K562 (cell line): ENCODE measurements around the gene TSSK6. TPM values are rescaled to one million over a fixed set of nuclear protein-coding genes. Genes with fewer than 3 reads are reported as not detected.

ENCODE experiments used
- ATAC-seq: fragments of 200-7000 bp; cut with Tn5 transposase; 3 replicates; pipeline ENCODE4 v1.9.1; 2020; ENCODE audit warnings: moderate library complexity
- BruUV-seq: library from RNA; stranded (reverse); fragments of 400-500 nt; replicated peaks from 2 replicates; lab custom pipeline; 2021; lab: Mats Ljungman, UMichigan
- CTCF ChIA-PET: fragments of 300-600 bp; formaldehyde crosslinking; extraction: SDS; loops from one replicate; lab custom pipeline; 2021; ENCODE audit warnings: low intra/inter-chr PET ratio; lab: Yijun Ruan, JAX
- POLR2A ChIA-PET: fragments of 300-600, 350-650 bp; sonication (Branson Sonifier 250); formaldehyde crosslinking; extraction: SDS; loops from one replicate; lab custom pipeline; 2021; ENCODE audit warnings: antibody characterized with exemption, inconsistent platforms; lab: Yijun Ruan, JAX
- DNase-seq, 4 experiments: peaks; one replicate each; pipeline versions ENCODE4 v3.0.0 to v3.0.0-alpha.2; 2011 to 2018; ENCODE audit warnings: low spot score in 3 of 4, mixed read lengths in 3 of 4; ENCODE audit errors: extremely low read depth in 1 of 4
- FAIRE-seq: peaks from 2 replicates; lab custom pipeline; 2011; peaks lifted over from hg19 to GRCh38; lab: Jason Lieb, UNC
- H2AFZ ChIP-seq: 2 replicates; pipeline ENCODE4 v1.6.0; 2011; ENCODE audit warnings: low read depth, low read length, control low read depth, inconsistent platforms
- H3K27ac ChIP-seq: fragments of 200-600 bp; 3 replicates; pipeline ENCODE4 v1.8.0; 2011; ENCODE audit warnings: low read depth, mild to moderate bottlenecking, control low read depth, inconsistent platforms, low read length, moderate library complexity, mixed read lengths; ENCODE audit errors: extremely low read depth
- H3K27me3 ChIP-seq, 2 experiments: fragments of 300-600 bp in 1 of 2; 2 replicates in 1 of 2; 3 replicates in 1 of 2; pipeline versions ENCODE4 v1.6.0 to v1.8.0; 2011; ENCODE audit warnings: inconsistent platforms in 2 of 2, low read length in 2 of 2, mild to moderate bottlenecking in 1 of 2, mixed read lengths in 1 of 2, moderate library complexity in 1 of 2; ENCODE audit not compliant: control insufficient read depth in 2 of 2, insufficient read depth in 2 of 2
- H3K36me3 ChIP-seq: fragments of 300-600 bp; 3 replicates; pipeline ENCODE4 v1.8.0; 2011; ENCODE audit warnings: mild to moderate bottlenecking, low read length, inconsistent platforms; ENCODE audit not compliant: control insufficient read depth, insufficient read depth
- H3K4me1 ChIP-seq, 2 experiments: fragments of 200-600 bp in 1 of 2; replicated peaks in 1 of 2; 2 replicates in 1 of 2; 3 replicates in 1 of 2; pipeline versions ENCODE4 v1.5.1 to v1.8.0; 2011; ENCODE audit warnings: inconsistent platforms in 2 of 2, low read length in 2 of 2, mild to moderate bottlenecking in 1 of 2, mixed read lengths in 1 of 2, moderate library complexity in 1 of 2; ENCODE audit not compliant: control insufficient read depth in 2 of 2, insufficient read depth in 2 of 2
- H3K4me2 ChIP-seq: 2 replicates; pipeline ENCODE4 v1.6.1; 2011; ENCODE audit warnings: low read length, control low read depth, inconsistent platforms, mixed read lengths; ENCODE audit not compliant: insufficient read depth
- H3K4me3 ChIP-seq: fragments of 200-600 bp; sonication (generic), shearing (Covaris generic); 2 replicates; pipeline ENCODE4 v1.5.1; 2016; ENCODE audit warnings: control low read depth, inconsistent platforms
- H3K79me2 ChIP-seq: fragments of 200-600 bp; 3 replicates; pipeline ENCODE4 v1.8.0; 2011; ENCODE audit warnings: low read length, inconsistent platforms; ENCODE audit not compliant: control insufficient read depth, insufficient read depth
- H3K9ac ChIP-seq, 2 experiments: 2 replicates each; pipeline versions ENCODE4 v1.6.0 to v1.6.1; 2011; ENCODE audit warnings: low read depth in 2 of 2, low read length in 2 of 2, control low read depth in 1 of 2, inconsistent platforms in 1 of 2, mild to moderate bottlenecking in 1 of 2, mixed read lengths in 1 of 2; ENCODE audit not compliant: insufficient read depth in 1 of 2
- H3K9me1 ChIP-seq: one replicate; pipeline ENCODE4 v1.6.0; 2011; ENCODE audit warnings: inconsistent platforms, mild to moderate bottlenecking, low read length, moderate library complexity; ENCODE audit not compliant: control insufficient read depth, insufficient read depth
- H3K9me3 ChIP-seq: replicated peaks from 2 replicates; pipeline ENCODE4 v1.5.1; 2011; ENCODE audit warnings: low read depth, low read length, inconsistent platforms; ENCODE audit not compliant: control insufficient read depth, insufficient read depth
- H4K20me1 ChIP-seq: replicated peaks from 2 replicates; pipeline ENCODE4 v1.6.1; 2011; ENCODE audit warnings: low read length, inconsistent platforms, mixed read lengths; ENCODE audit not compliant: control insufficient read depth, insufficient read depth
- CHD4 ChIP-seq: fragments of 200-600 bp; sonication (generic); IDR thresholded peaks from 3 replicates; pipeline ENCODE4 v1.6.1; 2012; ENCODE audit warnings: low read depth, mild to moderate bottlenecking, mixed read lengths, low read length, inconsistent platforms; ENCODE audit not compliant: insufficient read depth, insufficient replicate concordance, poor library complexity, severe bottlenecking
- NONO ChIP-seq, 2 experiments: fragments of 200-400 bp in 1 of 2; fragments of 450-650 bp in 1 of 2; formaldehyde crosslinking in 1 of 2; IDR thresholded peaks; 2 replicates each; pipeline ENCODE4 v1.6.1; 2017; ENCODE audit warnings: low read depth in 2 of 2, mild to moderate bottlenecking in 2 of 2, moderate library complexity in 2 of 2, low read length in 1 of 2
- RFX5 ChIP-seq: IDR thresholded peaks from 2 replicates; pipeline ENCODE4 v1.6.1; 2011; ENCODE audit warnings: low read depth, mild to moderate bottlenecking, improper control_type of control experiment, low read length
- TEAD1 ChIP-seq, 2 experiments: fragments of 450-650 bp in 1 of 2; sonication (generic) in 1 of 2; formaldehyde crosslinking; IDR thresholded peaks; 2 replicates each; pipeline versions ENCODE4 v1.4.0 to v1.8.0; 2020 to 2022; ENCODE audit warnings: mild to moderate bottlenecking in 2 of 2, missing genetic modification reagents in 1 of 2
- WGBS: fragments of 100-300 bp; shearing (Covaris generic); methylation state at CpG from one replicate; pipeline ENCODE4 v1.1.6; 2016; ENCODE audit warnings: low coverage, mixed read lengths; ENCODE audit not compliant: insufficient coverage; ENCODE audit errors: missing lambda C conversion rate; 5-methylcytosine and 5-hydroxymethylcytosine counted together
- in situ Hi-C: fragments of 300-500 bp; cut with MboI; formaldehyde crosslinking; loops from 4 replicates; pipeline ENCODE4 v1.15.0; 2018; ENCODE audit warnings: inconsistent platforms, mixed read lengths
- intact Hi-C: fragments of 100-400 bp; cut with micrococcal nuclease; formaldehyde crosslinking; loops from 2 replicates; pipeline ENCODE4 v1.14.2; 2022
- polyA plus RNA-seq, 8 experiments: library from polyadenylated mRNA; depleted of rRNA in 4 of 8; stranded (reverse) in 5 of 8; unstranded in 3 of 8; fragments of >200 nt; fragmentation: Nextera tagmentation in 2 of 8; fragmentation: Illumina TruSeq in 1 of 8; extraction: Ambion mirVana in 2 of 8; extraction: Trizol in 1 of 8; gene quantifications; 2 replicates each; pipeline versions ENCODE4 v1.2.1 to v1.2.3, GENCODE V29; 2011 to 2014; ENCODE audit warnings: inconsistent platforms in 1 of 8, missing spikeins in 1 of 8
- total RNA-seq, 7 experiments: library from RNA; depleted of rRNA in 6 of 7; stranded (reverse); fragments of >200 nt in 6 of 7; fragmentation: Illumina TruSeq in 2 of 7; extraction: Trizol in 2 of 7; gene quantifications; 2 replicates each; pipeline versions ENCODE4 v1.2.1 to v1.2.3, GENCODE V29; 2011 to 2021; ENCODE audit warnings: low replicate concordance in 1 of 7
- TF ChIP-seq, protein P1 (sequence below): sonication (generic); formaldehyde crosslinking; IDR thresholded peaks from 2 replicates; pipeline ENCODE4 v1.8.1; 2023; ENCODE audit warnings: missing genetic modification reagents, mild to moderate bottlenecking, borderline replicate concordance
- TF ChIP-seq, protein P2 (sequence below): sonication (generic); formaldehyde crosslinking; IDR thresholded peaks from 2 replicates; pipeline ENCODE4 v1.8.0; 2022; ENCODE audit warnings: mild to moderate bottlenecking, missing genetic modification reagents, borderline replicate concordance

Gene TSSK6
- total and polyA plus RNA-seq, 9 of the 15 experiments (the other 6 are each of a cell fraction or from before 2014, with no cell fraction given) = 0.21 to 2.6 (median 1.5) TPM; not detected in 3

DNA sequence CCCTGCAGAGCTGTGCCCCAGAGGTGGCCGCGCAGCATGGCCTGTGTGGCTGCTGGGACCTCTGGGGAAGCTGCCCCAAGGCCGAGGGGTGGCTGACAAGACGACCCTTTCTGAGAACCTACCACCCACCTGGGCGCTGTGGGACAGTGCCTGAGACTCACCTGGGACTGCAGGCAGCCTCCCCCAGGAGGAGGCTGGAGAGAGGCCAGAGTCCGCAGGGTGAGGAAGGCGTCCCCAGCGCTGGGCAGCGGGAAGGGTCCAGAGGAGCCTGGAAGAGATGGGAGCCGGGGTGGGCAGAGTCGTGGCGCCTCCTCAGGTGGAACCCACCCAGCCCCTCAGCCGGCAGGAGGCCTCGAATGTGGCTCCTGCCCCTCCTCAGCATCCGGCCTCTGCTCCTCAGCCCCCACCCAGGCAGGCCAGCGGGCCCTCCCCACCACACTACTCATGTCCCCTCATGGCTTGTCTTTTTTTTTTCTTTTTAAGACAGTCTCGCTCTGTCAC, 48.0 kb upstream of the TSSK6 start:
- no peak for FAIRE-seq
- 63% methylated on average over 13 of the region's 17 CpGs for WGBS
- Histone ChIP-seq H3K9ac (peak overlapping the region in 1 of 2 experiments; percentile 26; a peak in 1 of 4 replicates), H3K4me1 (peaks cover 0 to 16% of the 10 kb centered on the region in 2 experiments; a peak in 2 of 5 replicates), H3K4me3 (no peak overlapping the region), H2AFZ (no peak overlapping the region), H3K36me3 (no peaks in the 10 kb centered on the region), H3K9me1 (no peaks in the 10 kb centered on the region), H3K79me2 (no peaks in the 10 kb centered on the region), H3K27ac (no peak overlapping the region), H3K9me3 (no peaks in the 10 kb centered on the region), H3K27me3 (peaks cover 0 to 15% of the 10 kb centered on the region in 2 experiments; a peak in 3 of 5 replicates), H3K4me2 (no peak overlapping the region), H4K20me1 (peaks cover 7% of the 10 kb centered on the region; the same call in 1 of the 2 replicates)
- ChIA-PET CTCF (interaction anchor here (0.7 kb wide), 1 partner anchor 80 kb away, joined by 4 read pairs; the partner anchor contains the start of gene GMIP), POLR2A (no interaction called here)
- no peak for DNase-seq
- TF ChIP-seq, protein P1, sequence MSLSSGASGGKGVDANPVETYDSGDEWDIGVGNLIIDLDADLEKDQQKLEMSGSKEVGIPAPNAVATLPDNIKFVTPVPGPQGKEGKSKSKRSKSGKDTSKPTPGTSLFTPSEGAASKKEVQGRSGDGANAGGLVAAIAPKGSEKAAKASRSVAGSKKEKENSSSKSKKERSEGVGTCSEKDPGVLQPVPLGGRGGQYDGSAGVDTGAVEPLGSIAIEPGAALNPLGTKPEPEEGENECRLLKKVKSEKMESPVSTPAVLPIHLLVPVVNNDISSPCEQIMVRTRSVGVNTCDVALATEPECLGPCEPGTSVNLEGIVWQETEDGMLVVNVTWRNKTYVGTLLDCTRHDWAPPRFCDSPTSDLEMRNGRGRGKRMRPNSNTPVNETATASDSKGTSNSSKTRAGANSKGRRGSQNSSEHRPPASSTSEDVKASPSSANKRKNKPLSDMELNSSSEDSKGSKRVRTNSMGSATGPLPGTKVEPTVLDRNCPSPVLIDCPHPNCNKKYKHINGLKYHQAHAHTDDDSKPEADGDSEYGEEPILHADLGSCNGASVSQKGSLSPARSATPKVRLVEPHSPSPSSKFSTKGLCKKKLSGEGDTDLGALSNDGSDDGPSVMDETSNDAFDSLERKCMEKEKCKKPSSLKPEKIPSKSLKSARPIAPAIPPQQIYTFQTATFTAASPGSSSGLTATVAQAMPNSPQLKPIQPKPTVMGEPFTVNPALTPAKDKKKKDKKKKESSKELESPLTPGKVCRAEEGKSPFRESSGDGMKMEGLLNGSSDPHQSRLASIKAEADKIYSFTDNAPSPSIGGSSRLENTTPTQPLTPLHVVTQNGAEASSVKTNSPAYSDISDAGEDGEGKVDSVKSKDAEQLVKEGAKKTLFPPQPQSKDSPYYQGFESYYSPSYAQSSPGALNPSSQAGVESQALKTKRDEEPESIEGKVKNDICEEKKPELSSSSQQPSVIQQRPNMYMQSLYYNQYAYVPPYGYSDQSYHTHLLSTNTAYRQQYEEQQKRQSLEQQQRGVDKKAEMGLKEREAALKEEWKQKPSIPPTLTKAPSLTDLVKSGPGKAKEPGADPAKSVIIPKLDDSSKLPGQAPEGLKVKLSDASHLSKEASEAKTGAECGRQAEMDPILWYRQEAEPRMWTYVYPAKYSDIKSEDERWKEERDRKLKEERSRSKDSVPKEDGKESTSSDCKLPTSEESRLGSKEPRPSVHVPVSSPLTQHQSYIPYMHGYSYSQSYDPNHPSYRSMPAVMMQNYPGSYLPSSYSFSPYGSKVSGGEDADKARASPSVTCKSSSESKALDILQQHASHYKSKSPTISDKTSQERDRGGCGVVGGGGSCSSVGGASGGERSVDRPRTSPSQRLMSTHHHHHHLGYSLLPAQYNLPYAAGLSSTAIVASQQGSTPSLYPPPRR (CRISPR knock-in tag) = no peak
- no peak for TF ChIP-seq NONO (IDR thresholded peaks at IDR 0.05; ENCODE audit: low read depth in 2 of 2, low read length in 1 of 2)
- no peak for TF ChIP-seq TEAD1 (CRISPR knock-in tag; IDR thresholded peaks at IDR 0.05)
- TF ChIP-seq CHD4 = no peak
- TF ChIP-seq, protein P2, sequence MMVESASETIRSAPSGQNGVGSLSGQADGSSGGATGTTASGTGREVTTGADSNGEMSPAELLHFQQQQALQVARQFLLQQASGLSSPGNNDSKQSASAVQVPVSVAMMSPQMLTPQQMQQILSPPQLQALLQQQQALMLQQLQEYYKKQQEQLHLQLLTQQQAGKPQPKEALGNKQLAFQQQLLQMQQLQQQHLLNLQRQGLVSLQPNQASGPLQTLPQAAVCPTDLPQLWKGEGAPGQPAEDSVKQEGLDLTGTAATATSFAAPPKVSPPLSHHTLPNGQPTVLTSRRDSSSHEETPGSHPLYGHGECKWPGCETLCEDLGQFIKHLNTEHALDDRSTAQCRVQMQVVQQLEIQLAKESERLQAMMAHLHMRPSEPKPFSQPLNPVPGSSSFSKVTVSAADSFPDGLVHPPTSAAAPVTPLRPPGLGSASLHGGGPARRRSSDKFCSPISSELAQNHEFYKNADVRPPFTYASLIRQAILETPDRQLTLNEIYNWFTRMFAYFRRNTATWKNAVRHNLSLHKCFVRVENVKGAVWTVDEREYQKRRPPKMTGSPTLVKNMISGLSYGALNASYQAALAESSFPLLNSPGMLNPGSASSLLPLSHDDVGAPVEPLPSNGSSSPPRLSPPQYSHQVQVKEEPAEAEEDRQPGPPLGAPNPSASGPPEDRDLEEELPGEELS = no peak
- TF ChIP-seq RFX5 = no peak
- in situ Hi-C loops = no loop called here
- intact Hi-C loops = loop anchor here (10.0 kb wide), 1 partner anchor 181 kb away; no protein-coding TSS in a partner anchor
- no peak; the same call in 2 of the 3 replicates for ATAC-seq
- BruUV-seq = no TSS peak
